ENCODE measurements around the gene PDLIM1.
A peak's percentile ranks its signal among the peaks of the same experiment; 100 is the strongest.

PDLIM1 gene

DNA sequence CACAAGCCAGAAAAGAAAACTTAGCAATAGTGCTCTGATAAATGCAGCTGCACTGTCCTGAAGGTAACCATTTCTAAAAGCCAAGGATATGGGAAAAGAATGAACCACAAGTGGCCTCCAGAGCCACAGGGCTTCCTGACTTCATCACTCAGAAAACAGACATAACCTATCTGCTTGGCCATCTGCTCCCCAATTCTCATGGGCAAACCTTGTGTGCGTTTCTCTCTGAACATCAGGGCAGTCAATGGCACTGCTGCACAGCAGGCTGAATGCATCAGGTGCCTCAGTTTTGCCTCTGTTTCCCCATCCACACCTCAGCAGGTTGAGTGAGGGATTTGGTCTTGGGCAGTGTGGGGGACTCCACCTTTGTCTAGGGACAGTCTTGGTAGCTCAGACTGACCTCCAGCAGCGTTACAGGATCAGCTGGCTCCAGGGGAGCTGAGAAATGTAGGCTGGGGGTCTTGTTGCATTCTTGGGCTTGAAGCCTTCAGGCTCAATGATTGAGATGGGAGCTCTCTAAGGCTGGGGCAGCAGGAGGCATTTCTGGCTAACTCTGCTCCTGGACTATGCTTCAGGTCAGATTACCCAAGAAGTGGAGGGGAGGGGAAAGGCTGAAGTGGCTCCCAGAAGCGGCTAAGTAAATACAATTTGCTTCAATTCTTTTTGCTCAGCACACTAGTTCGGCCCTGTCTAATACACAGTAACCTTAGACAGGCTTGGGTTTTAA lies 23.6 kb upstream of the PDLIM1 start:
- DNase-seq, result no peak

DNA sequence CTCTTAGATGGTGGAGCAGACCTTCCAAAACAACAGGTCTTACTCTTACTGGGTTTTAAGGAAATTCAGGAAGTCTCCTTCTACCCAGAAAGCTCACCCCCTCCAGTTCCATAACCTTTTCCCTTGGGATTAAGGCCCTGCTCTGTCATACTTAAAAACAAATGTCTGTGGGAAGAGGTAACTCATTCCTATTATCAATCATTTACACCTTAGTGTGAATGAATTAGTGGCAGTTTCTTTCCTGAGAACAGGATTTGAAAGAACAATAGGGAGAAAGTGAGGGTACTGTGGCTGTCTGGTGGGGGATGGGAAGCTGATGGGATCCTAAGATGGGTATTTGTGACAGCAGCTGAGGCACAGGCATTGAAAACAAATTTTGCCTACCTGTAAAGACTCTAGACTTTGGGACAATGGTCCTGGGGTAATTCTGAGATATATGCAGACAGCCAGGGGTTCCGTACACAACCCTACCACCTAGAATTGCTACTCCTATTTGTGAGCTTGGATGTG lies 22.2 kb upstream of the PDLIM1 start:
- DNase-seq, result no peak

DNA sequence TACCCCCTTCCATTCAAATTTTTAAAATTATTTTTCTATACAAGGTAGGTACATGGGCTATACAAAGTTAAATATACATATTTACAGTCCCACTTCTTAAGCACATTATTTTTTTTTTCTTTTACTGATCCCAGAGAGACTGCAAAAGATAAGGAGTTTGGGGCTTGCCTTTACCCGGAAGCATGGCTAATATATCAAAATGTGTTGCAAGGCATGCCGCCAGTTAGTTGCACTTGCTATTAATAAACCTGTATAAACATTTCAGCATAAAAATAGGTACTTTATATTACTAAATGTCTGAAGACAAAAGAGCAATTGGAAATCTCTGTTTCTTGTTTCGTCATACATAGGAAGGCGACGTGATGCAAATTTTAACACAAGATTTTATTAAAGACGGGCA lies 21.5 kb upstream of the PDLIM1 start:
- DNase-seq, result no peak

DNA sequence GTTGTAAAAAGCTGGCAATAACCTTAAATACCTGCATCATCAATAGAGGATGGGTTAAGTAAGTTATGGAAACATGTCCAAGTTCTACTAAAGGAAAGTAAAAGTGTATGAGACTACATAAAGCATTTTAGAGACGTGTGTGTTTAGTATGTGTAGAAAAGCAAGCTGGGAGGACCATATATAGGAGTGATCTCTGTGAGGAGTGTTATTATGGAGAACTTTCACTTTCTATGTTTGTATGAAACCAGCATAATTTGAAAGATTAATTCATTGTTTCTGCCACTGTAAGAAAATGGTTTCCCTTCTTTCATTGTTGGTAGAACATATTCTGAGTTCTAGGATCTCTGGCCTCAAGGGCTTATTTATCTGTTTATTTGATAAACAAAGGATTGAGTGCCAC lies 19.2 kb upstream of the PDLIM1 start:
- DNase-seq, result no peak

DNA sequence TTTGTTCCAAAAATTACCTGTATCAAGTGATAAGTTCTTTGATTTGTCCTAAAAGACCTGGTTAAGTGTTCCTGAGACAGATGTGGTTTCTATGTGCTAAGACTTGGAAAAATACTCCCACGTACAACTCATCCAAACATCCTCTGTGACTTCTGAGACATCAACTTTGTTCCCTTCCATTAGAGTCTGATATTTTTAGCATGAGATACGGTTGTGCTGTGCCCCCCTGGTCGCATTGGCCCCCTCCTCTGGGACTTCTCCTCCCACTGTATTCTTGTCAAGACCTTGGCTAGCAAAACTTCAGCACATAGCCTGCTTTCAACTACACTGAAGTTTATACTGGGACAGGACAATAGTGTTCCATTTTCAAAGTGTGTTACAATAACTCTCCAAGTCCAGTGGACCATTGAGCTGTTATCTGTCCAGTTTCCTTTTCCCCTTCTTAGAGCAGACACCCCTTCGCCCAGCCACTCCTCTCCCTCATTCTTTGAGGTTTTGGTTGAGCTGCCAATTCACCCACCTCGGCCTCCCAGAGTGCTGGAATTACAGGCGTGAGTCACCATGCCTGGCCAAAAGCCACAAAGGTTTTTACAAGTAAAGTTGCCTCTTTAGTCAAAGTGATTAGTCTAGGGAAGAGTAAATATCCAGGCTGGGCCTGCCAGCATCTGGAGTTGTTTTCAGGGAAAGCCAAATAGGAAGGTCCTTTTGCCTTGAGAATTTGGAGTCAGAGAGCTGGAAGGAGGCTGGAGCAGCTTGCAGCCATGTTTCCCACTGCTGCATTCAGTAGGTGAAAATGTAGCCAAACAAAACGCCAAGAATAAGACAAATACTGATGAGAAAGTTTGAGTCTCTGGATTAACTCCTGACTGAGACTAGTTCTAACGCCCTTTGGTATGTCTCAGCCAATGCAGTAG lies 17.8 kb upstream of the PDLIM1 start:
- DNase-seq, result peak in 1 of 2 experiments; percentile 37

GRCh38 chr10:95306851-95307250 lies 16.0 kb upstream of the PDLIM1 start:
- no peak for DNase-seq

DNA sequence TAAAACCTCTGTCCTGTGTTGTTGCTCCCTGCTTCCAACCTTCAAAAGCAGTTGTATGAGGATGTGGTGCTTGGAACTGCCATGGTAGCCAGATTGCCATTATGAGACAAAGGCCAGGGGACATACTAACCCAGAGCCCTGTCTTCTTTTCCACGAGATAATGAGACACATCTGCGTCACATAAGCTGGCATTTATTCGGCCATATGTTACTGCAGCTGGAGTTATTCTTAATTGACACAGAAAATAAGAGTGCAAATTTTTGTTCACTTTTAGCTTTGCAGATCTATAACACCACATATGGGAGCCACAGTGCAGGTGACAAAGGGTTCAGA lies 15.5 kb upstream of the PDLIM1 start:
- DNase-seq, result no peak

GRCh38 chr10:95305606-95306317 lies 15.0 kb upstream of the PDLIM1 start:
- no peak for DNase-seq

- DNase-seq, result no peak
Measured at GRCh38 chr10:95304976-95305375, 14.2 kb upstream of the PDLIM1 start.

GRCh38 chr10:95304463-95304862 lies 13.7 kb upstream of the PDLIM1 start:
- no peak for DNase-seq

- no peak for DNase-seq
Measured at GRCh38 chr10:95303950-95304349, 13.1 kb upstream of the PDLIM1 start.

DNA sequence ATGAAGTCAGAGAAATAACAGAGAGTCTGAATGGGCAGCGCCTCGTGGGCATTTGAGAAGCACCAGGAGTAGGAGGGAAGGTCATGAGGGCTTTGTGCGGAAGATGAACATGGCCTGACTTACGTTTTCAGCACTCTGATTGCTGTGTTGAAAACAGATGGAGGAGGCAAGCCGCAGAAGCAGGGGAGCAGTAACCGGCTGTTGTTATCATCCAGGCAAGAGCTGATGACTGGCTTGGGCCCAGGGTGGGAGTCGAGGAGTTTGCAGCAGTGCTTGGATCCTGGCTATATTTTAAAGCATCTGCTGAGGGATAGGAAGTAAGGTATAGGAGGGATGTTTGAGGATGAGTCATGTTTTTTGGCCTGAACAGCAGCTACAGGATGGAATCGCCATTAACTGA lies 12.7 kb upstream of the PDLIM1 start:
- no peak for DNase-seq

- DNase-seq, result no peak
Measured at GRCh38 chr10:95300022-95300539, 9.3 kb upstream of the PDLIM1 start.

- no peak for DNase-seq
Measured at GRCh38 chr10:95297402-95297801, 6.6 kb upstream of the PDLIM1 start.

- DNase-seq, result no peak
Measured at GRCh38 chr10:95296764-95297163, 6.0 kb upstream of the PDLIM1 start.

DNA sequence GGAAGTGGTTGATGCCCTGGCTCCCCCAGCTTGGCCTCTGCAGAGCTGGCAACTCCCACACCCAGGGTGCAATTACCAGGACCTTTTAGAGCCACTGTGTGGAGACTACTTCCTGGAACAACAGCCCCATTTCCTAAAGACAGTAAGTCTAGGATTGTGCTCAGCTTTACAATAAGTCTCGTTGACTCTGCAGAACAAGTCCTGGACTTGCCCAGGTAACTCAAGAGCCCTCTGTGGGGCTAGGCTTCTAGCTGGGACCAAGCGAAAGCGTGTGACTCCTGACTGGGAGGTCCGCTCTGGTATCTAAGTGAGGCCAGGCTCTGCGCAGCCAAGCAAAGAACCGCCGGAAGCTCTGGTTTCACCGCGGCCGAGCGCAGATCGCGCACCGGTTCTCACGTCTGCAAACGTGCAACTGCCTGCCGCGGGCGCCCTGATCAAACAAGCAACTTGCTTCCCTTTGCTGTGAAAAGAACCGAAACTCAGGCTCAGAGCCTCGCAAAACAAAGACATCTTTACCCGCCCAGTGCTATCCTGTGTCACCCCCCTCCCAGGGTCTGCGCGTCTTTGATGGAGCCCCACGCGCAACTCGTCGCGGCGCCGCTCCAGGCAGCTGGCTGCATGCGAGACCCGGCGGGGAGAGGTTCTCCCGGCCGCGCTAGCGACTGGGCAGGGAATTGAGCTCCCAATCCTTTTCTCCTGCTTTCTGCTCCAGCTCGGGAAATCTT lies 4.4 kb upstream of the PDLIM1 start:
- DNase-seq, result peak; percentile 57 to 63

DNA sequence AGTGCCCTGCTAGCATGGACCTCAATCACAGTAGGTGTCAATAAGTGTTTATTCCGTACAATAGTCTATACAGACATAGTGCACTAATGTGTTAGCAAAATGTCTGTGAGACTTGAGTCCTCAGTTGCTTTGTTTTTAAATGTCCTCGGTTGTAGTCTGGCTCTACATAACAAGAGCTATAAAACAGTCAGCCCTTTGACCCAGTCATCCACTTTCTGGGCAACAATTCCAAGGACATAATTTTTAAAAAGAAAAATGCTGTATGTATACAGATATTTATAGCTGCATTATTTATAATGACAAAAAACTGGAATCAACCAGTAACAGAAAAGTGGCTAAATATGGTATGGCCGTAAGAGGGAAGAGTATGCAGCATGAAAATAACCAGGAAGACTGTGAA lies 2.8 kb upstream of the PDLIM1 start:
- DNase-seq, result no peak

DNA sequence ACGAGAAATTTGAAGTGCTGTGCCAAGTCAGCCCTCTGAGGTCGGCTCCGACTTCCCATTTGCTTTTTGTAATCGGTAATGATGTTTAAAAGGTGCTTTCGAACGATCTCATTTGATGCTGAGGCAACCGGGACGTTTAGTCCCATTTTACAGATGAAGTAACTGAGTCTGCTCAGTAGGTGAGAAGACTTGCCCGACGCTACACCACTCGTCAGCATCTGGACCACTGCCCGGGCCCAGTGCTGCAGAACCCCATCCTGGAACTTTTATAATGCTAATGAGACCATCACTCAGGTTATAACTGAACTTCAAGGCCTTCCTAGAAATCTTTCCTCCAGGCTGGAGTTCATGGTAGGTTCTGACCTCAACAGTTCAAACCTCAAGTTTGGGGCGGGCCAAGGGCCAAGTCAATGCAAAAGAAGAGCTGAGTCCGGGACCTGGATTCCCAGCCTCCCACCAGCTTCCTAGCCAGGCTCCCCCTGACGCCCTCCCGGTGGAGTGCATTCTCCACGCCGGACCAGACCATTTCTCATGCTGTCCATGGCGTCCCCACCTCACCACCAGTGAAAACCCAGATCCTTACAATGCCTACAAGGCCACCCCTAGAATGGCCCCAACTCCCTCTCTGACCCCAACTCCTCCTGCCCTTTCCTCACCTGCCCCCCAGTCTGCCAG lies 699 bp upstream of the PDLIM1 start:
- DNase-seq, result no peak

DNA sequence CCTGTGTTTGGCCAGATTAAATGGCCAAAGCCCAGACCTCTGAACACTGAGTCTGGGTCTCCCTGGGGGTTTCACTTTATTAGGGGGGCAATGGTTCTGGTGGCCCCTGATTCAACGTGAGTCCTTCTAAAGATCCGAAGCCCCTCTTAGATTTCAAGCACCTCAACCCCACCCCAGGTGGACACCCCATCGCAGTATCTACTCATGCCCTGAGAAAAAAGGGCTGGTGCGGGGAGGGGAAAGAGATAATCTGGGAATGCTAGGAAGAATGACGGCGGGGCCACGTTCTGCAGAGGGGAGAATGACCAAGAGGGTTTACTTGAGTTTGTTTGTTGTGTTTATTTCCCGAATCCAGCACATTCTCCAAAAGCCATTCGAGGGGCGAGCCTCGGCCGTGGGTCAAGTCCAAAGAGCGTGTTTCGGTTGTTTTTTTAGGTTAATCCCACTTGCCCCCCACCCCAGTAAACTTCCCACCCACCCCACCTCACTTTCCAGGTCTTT lies 832 bp downstream of the PDLIM1 start:
- no peak for DNase-seq

GRCh38 chr10:95289003-95289920 lies 1.5 kb downstream of the PDLIM1 start:
- DNase-seq, result no peak

- no peak for DNase-seq
Measured at GRCh38 chr10:95288303-95288702, 2.5 kb downstream of the PDLIM1 start.
